ENCODE data around the gene MYH10. TPM values are rescaled to one million over a fixed set of nuclear protein-coding genes. Genes with fewer than 3 reads are reported as not detected.

MYH10 gene
- total RNA-seq, 1 donor from 2014 or later, result 378 TPM

- Histone ChIP-seq H3K36me3 (no peaks in the 10 kb centered on the region), H3K27ac (no peak overlapping the region), H3K9me3 (no peaks in the 10 kb centered on the region), H3K27me3 (no peaks in the 10 kb centered on the region), H3K4me3 (no peak overlapping the region), H3K4me1 (no peaks in the 10 kb centered on the region)
- intact Hi-C loops (cut with DNase I), result no loop called here
- TF ChIP-seq CTCF (IDR thresholded peaks at IDR 0.05), result no peak
- no peak for DNase-seq (ENCODE audit: low spot score in 2 of 2)
Observed at GRCh38 chr17:8639709-8640108, 9.2 kb upstream of the MYH10 start.

GRCh38 chr17:8632061-8632460 lies 1.5 kb upstream of the MYH10 start:
- DNase-seq (ENCODE audit: low spot score in 2 of 2), result no peak
- intact Hi-C loops (cut with DNase I), result loop anchor here (5.0 kb wide), 1 partner anchor 90 kb away; no protein-coding TSS in a partner anchor
- no peaks in the 10 kb centered on the region for H3K36me3 ChIP-seq
- H3K4me1 ChIP-seq, result no peaks in the 10 kb centered on the region
- H3K27me3 ChIP-seq, result no peaks in the 10 kb centered on the region
- peak overlapping the region in 1 of 2 donors; percentile 90 for H3K4me3 ChIP-seq
- no peaks in the 10 kb centered on the region for H3K9me3 ChIP-seq
- no peak for TF ChIP-seq CTCF (IDR thresholded peaks at IDR 0.05)
- peak overlapping the region; percentile 94 to 98 for H3K27ac ChIP-seq

- no peak for TF ChIP-seq CTCF (IDR thresholded peaks at IDR 0.05)
- H3K27ac ChIP-seq, result peak overlapping the region; percentile 94 to 98
- no peak for DNase-seq (ENCODE audit: low spot score in 2 of 2)
Observed at GRCh38 chr17:8631554-8631877, 991 bp upstream of the MYH10 start.

GRCh38 chr17:8630802-8631553 lies 453 bp upstream of the MYH10 start:
- H3K27ac ChIP-seq, result peak overlapping the region; percentile 94 to 98
- DNase-seq (ENCODE audit: low spot score in 2 of 2), result peak; percentile 93 to 99

More at GRCh38 chr17:8631554-8631877, 991 bp upstream of the MYH10 start:
- Histone ChIP-seq H3K36me3 (no peaks in the 10 kb centered on the region), H3K27me3 (no peaks in the 10 kb centered on the region), H3K9me3 (no peaks in the 10 kb centered on the region), H3K4me1 (peaks cover 0 to 2% of the 10 kb centered on the region in 2 donors), H3K4me3 (peak overlapping the region; percentile 68 to 90)
- intact Hi-C loops (cut with DNase I), result loop anchor here (1.0 to 5.0 kb wide), 5 partner anchors 18 to 115 kb away; no protein-coding TSS in a partner anchor

More at GRCh38 chr17:8630802-8631553, 453 bp upstream of the MYH10 start:
- Histone ChIP-seq H3K4me1 (peaks cover 0 to 4% of the 10 kb centered on the region in 2 donors), H3K4me3 (peak overlapping the region; percentile 68 to 90), H3K36me3 (no peaks in the 10 kb centered on the region), H3K9me3 (no peaks in the 10 kb centered on the region), H3K27me3 (no peaks in the 10 kb centered on the region)
- peak in 2 of 3 experiments; percentile 9 to 37 for TF ChIP-seq CTCF (IDR thresholded peaks at IDR 0.05)
- intact Hi-C loops (cut with DNase I), result loop anchor here (1.0 to 5.0 kb wide), 6 partner anchors 18 to 116 kb away; no protein-coding TSS in a partner anchor
